H1 (cell line): ENCODE measurements around the gene TMEM89.

Experiments
- BACH1 ChIP-seq: IDR thresholded peaks from 2 replicates; pipeline ENCODE4 v1.6.1; 2012; ENCODE audit warnings: low read length, improper control_type of control experiment
- EZH2 ChIP-seq: fragments of 200-600 bp; sonication (generic); IDR thresholded peaks from 2 replicates; pipeline ENCODE4 v1.7.1; 2012; ENCODE audit warnings: low read depth, mild to moderate bottlenecking, moderate library complexity, low read length, inconsistent platforms; ENCODE audit not compliant: severe bottlenecking
- MAFK ChIP-seq: IDR thresholded peaks from 2 replicates; pipeline ENCODE4 v1.6.1; 2012; ENCODE audit warnings: low read depth, mild to moderate bottlenecking, improper control_type of control experiment, low read length
- POLR2AphosphoS5 ChIP-seq: IDR thresholded peaks from 2 replicates; pipeline ENCODE4 v1.6.1; 2011; ENCODE audit warnings: low read depth, low read length
- TAF1 ChIP-seq: IDR thresholded peaks from 2 replicates; pipeline ENCODE4 v1.6.1; 2011; ENCODE audit warnings: mild to moderate bottlenecking, low read depth, low read length
- TF ChIP-seq, protein P1 (sequence below), 3 experiments: IDR thresholded peaks; 1 replicate in 2 of 3; 2 replicates in 1 of 3; pipeline versions ENCODE4 v1.5.1 to v1.6.1; 2011; ENCODE audit warnings: low read length in 3 of 3, mild to moderate bottlenecking in 3 of 3, inconsistent platforms in 2 of 3, low read depth in 1 of 3, moderate library complexity in 1 of 3; ENCODE audit not compliant: insufficient read depth in 1 of 3; ENCODE audit errors: control extremely low read depth in 1 of 3
- TF ChIP-seq, protein P2 (sequence below): IDR thresholded peaks from 2 replicates; pipeline ENCODE4 v1.6.1; 2011; ENCODE audit warnings: low read length, improper control_type of control experiment

- TF ChIP-seq MAFK (no peak), BACH1 (no peak), TAF1 (no peak), EZH2 (no peak), POLR2AphosphoS5 (no peak)
- TF ChIP-seq, protein P1, sequence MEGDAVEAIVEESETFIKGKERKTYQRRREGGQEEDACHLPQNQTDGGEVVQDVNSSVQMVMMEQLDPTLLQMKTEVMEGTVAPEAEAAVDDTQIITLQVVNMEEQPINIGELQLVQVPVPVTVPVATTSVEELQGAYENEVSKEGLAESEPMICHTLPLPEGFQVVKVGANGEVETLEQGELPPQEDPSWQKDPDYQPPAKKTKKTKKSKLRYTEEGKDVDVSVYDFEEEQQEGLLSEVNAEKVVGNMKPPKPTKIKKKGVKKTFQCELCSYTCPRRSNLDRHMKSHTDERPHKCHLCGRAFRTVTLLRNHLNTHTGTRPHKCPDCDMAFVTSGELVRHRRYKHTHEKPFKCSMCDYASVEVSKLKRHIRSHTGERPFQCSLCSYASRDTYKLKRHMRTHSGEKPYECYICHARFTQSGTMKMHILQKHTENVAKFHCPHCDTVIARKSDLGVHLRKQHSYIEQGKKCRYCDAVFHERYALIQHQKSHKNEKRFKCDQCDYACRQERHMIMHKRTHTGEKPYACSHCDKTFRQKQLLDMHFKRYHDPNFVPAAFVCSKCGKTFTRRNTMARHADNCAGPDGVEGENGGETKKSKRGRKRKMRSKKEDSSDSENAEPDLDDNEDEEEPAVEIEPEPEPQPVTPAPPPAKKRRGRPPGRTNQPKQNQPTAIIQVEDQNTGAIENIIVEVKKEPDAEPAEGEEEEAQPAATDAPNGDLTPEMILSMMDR (IDR thresholded peaks at IDR 0.05; ENCODE audit: control extremely low read depth in 1 of 3, insufficient read depth in 1 of 3, low read depth in 1 of 3, low read length in 3 of 3): no peak
- TF ChIP-seq, protein P2, sequence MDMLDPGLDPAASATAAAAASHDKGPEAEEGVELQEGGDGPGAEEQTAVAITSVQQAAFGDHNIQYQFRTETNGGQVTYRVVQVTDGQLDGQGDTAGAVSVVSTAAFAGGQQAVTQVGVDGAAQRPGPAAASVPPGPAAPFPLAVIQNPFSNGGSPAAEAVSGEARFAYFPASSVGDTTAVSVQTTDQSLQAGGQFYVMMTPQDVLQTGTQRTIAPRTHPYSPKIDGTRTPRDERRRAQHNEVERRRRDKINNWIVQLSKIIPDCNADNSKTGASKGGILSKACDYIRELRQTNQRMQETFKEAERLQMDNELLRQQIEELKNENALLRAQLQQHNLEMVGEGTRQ: no peak
These were observed 33.3 kb downstream of the TMEM89 start for GRCh38 chr3:48588230-48588629.
